Measurements from ENCODE around the gene PREB. TPM values are rescaled to one million over a fixed set of nuclear protein-coding genes. Genes with fewer than 3 reads are reported as not detected.

Gene PREB
- polyA plus RNA-seq, 1 donor = 35.4 TPM

- DNase-seq (ENCODE audit: low read depth) = no peak
These were observed 18.5 kb upstream of the PREB start for GRCh38 chr2:27152796-27153464.

DNA sequence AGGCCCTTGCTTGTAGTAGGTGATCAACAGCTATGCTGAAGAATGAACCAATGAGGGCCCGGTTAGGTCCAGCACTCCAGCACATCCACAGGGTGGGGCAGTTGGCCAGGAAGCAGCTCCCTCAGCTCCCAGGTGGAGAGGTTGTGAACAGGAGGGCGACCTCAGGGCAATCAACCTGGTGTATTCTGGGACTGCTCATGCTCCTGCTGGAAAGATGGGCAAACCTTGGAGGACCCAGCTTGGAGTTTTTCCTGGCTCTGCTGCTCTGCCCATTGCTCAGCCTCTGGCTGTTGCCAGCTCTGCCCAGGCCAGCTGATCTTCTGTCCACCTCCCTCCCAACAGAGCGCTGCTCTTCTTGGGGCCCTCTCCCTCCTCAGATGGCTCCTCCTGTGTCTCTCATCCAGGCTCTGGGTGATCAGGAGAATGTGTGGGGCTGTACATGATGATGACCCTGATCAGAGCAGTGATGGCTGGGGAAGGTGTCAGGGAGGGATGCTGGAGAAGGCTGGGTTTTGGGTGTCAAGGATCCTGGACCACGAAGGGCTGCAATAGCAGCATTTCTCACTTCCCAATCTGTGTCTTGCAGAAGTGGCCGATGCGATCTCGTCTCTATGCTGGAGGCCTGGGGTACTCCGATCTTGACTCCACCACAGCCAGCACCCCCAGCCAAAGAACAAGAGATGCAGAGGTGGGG lies 17.8 kb upstream of the PREB start:
- no peak for DNase-seq (ENCODE audit: low read depth)

DNA sequence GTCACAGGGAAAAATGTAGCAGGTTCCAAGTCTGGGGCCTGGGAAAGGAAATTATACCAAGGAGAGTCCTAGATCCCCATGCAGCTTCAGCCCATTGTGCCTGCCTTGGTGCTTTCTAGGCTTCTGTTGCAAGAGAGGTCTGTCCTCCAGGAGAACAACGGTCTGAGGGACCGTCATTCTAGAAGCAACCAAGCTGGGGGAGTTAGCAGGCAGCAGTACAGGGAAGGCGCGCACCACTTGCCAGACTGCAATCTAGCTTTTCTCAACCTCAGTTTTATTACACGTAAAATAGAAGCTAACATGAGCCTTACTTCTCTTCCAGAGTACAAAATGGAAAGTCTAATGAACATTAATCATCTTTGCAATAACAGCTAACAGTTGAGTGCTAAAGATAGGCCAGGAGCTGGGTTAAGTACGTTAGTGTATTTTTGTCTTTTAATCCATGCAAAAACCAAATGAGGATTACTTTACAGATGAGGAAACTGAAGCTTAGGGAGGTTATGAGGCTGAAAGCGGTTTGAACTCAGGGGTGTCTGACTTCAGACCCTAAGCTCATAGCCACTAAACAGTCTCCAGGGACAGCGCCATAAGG lies 16.3 kb upstream of the PREB start:
- DNase-seq (ENCODE audit: low read depth) = no peak

GRCh38 chr2:27149570-27150405 lies 15.4 kb upstream of the PREB start:
- no peak for DNase-seq (ENCODE audit: low read depth)

DNA sequence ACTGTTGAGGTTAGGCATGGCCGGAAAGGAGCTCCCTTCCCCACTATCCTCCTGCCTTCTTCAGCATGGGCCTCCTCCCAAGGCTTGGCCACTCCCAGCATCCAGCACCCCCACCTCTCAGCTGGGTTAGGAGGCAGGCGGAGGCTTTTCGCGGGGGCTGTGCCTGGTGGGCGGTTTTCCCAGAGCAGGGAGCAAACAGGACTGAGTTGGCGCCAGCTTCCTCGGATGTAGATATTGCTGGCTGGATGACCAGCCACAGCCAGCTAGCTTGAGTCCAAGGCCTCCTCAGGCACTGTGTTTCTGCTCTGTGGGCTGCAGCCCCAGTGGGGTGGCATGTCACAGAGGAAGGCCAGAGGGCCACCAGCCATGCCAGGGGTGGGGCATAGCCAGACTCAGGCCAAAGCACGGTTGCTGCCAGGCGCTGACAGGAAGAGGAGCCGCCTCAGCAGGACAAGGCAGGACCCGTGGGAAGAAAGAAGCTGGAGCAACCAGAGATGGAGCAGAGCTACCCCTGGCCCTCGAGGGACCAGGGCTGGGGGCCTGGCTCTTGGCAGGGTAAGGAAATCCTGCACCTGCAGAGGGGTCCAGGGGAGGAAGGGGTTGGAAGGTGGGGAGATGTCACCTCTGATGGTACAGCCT lies 14.5 kb upstream of the PREB start, which contains the start of gene TCF23:
TCF23 (plus strand) TSS at position 204 of the 639 bp plus-strand sequence; CDS start at position 334, 130 bp downstream.
- no peak for DNase-seq (ENCODE audit: low read depth)

GRCh38 chr2:27147935-27148334 lies 13.5 kb upstream of the PREB start:
- no peak for DNase-seq (ENCODE audit: low read depth)

DNA sequence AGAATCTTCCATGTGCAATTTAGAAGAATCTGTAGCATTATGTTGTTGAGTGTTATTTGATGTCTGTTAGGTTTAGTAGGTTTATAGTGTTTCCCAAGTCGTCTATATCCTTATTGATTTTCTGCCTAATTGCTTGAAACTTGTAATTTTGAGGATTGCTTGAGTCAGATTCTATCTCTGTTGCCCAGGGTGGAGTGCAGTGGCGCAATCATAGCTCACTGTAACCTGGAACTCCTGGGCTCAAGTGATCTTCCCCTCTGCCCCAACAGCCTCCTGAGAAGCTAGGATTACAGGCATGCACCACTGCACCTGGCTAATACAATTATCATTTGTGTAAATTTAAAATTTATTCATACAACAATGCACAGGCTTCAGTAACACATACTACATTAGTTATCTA lies 11.2 kb upstream of the PREB start:
- DNase-seq (ENCODE audit: low read depth) = no peak

GRCh38 chr2:27143285-27143684 lies 8.8 kb upstream of the PREB start:
- DNase-seq (ENCODE audit: low read depth) = no peak

- no peak for DNase-seq (ENCODE audit: low read depth)
These were observed 4.9 kb upstream of the PREB start, which contains the start of gene PRR30 for GRCh38 chr2:27139310-27139709. Gene PRR30 (minus strand): TSS chr2:27139410. CDS start chr2:27138329, 1,081 bp downstream.

GRCh38 chr2:27138111-27138510 lies 3.7 kb upstream of the PREB start:
- DNase-seq (ENCODE audit: low read depth) = no peak

DNA sequence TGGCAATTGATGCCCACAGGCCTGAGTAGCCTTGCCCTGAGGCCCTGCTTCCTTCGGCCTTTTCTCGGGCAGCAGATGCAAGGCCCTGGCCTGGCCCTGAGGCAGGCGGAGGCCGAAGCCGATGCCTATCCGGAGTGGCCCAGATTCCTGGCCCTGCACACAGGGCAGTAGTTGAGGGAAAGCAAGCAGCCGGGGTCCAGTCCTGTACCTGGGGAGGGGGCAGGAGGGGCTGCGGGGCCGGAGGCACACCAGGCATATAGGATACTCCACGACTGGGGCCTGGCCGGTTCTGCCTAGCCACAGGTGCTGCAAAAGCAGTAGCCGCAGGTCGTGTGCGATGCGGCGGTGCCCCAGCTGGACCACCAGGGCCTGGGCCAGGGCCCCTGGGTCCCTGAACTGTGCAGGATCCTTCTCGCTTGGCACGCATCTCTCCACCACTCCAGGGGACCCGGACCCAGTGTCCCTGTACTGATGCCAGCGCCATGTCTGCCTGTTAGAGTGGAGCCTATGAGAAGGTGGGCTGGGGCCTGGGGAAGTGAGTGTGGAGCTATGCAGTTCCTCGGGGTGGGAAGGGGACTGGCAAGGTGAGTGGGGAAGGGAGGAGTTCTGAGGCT lies 3.0 kb upstream of the PREB start:
- no peak for DNase-seq (ENCODE audit: low read depth)

DNA sequence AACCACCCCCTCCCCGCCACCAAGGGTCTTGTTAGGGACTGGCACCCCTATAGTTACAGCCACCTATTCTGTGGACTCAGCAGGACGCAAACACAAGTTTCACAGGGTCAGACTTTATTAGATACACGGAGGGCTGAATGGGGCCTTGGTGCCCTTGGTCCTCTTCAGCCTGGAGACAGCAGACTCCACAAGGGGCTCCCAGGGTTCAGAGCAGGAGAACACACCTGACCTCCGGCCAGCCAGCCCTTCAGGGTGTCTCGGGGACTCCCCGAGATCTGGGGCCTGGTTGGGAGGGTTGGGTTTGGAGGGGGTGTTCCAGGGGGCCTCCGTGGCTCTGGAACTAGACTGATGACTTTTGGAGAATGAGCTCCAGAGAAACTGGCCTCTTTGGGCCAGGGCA lies 2.3 kb upstream of the PREB start:
- no peak for DNase-seq (ENCODE audit: low read depth)

DNA sequence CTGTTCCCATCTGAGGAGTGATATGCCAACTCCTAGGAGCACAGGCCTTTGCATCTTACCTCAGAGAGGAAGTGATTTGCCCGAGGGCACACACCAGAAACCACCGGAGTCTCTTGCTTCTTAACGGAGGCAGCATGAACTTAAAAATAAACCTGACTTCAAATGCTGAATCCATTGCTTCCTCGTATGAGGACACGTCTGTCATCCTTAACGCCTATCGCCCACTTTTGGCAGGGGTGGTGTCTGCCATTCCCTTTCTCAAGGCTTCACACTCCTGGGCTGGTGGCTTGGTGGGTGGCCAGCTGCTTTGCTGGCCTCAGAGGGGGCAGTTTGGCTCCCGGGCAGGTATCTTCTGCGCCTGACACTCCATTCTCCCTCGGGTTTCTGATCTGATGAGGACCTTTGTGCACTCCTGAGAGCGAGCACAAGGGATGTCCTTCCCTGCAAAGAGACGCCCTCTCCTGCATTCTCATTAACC lies 1.1 kb upstream of the PREB start:
- no peak for DNase-seq (ENCODE audit: low read depth)

DNA sequence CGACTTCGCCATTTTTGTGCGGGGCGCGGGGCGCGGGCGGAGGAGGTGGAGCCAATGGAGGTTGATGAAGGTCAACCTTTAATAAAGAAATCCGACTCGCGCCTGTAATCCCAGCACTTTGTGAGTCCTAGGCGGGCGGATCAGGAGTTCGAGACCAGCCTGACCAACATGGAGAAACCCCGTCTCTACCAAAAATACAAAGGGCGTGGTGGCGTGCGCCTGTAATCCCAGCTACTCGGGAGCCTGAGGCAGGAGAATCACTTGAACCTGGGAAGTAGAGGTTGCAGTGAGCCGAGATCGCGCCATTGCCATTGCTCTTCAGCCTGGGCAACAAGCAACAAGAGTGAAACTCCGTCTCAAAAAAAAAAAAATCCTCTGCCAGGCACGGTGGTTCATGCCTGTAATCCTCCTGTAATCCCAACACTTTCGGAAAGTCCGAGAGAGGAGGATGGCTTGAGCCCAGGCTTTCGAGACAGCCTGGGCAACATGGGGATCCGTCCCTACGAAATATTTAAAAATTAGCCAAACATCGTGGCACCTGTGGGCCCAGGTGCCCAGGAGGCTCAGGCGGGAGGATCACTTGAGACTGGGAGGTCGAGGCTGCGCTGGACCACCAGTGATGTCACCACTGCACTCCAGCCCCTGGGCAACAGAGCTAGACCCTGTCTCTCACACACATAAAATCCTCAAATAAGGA lies 493 bp upstream of the PREB start:
- no peak for DNase-seq (ENCODE audit: low read depth)

GRCh38 chr2:27133195-27133875 lies 1.1 kb downstream of the PREB start:
- DNase-seq (ENCODE audit: low read depth) = no peak

GRCh38 chr2:27131429-27131828 lies 3.0 kb downstream of the PREB start:
- DNase-seq (ENCODE audit: low read depth) = no peak

GRCh38 chr2:27130396-27130795 lies 4.0 kb downstream of the PREB start:
- no peak for DNase-seq (ENCODE audit: low read depth)

GRCh38 chr2:27128668-27129571 lies 5.5 kb downstream of the PREB start:
- no peak for DNase-seq (ENCODE audit: low read depth)
